Inferior parietal cortex (tissue), 1 donor: ENCODE measurements around the gene TMEM163.
"Not testable (repeated sequence)": the region's sequence is repeated elsewhere in the genome, so short reads cannot be mapped to it uniquely, and the experiment has no call there.

Source experiments
- DNase-seq: peaks from one replicate; pipeline ENCODE4 v3.0.0-alpha.2; 2016; ENCODE audit errors: extremely low spot score

The TMEM163 gene

GRCh38 chr2:134527381-134527780 is 191.4 kb downstream of the TMEM163 start:
- no peak for DNase-seq

DNA sequence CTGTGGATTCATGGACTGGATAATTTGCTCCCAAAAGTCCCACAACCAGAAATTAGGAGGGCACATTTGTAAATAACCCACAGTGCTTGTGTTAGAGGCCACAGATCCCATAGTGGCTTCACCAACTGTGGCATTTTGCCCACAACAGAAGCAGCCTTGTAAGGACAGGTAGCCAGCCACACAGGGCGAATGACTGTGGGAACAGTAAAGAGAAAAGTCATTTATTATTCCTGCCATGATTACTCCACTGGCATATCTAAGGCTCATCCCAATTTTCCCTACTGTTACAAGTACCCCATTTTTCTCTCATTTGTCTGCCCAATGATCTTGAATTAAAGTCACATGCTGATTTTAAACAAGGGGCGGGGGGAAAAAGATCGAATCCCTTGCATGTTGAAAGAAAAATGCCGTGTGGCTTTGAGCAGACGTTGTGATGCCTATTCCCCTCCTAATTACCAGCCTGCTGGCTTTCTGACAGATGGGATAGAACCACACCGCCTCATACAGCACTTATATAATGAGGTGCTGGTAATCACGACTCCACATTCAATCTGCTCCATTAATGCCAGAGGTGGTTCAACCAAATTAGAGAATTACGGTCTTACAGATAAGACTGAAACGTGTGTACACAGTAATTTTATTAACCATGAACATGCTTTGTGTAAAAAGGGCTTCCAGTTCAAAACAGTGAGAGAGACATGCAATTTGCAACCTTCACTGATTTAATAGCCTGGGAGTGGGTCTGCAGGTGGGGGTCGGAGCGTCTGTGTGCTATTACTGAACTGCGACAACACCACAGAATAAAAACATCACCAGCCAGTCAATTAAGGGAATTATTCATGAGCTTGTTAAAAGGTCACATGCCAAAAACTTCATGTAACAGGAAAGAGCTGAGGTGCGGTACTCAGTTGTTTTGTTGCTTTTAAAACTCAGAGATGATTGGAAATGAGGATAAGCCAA is 196.0 kb downstream of the TMEM163 start:
- DNase-seq = no peak

DNA sequence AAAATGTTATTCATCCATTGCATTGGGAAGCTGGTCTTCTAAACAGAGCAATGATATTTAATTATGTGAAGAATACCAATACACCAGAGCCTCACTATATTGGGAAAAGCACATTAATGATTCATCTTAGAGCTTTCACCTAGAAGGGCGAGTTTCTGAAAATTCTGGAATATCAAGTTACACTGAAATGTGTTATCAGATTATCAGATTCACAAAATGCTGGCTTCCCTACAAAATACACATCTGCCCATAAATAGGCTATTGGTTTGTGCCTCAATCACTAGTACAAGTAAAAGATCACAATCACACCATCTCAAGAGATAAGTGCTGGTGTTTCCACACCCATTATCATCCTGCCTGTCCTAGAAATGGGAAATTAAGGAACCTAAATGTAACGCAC is 200.7 kb downstream of the TMEM163 start:
- DNase-seq = no peak

- no peak for DNase-seq
These were observed 203.7 kb downstream of the TMEM163 start for GRCh38 chr2:134515137-134515536.

DNA sequence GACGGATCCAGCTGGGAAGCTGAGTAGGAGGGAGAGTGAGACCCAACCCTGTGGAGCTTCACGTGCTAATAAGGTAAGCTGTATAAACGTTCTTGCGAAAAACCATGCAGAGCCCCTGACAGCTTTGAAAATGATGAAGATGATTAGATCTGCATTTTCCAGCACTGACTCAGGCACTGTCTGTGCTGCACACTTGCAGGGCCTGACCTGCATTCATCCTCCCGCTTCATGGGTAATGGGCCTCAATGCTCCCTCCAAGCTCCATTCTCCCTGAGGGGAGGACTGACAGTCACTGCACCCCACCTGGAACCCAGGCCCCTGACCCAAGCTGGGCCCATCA is 205.4 kb downstream of the TMEM163 start:
- DNase-seq = no peak

DNA sequence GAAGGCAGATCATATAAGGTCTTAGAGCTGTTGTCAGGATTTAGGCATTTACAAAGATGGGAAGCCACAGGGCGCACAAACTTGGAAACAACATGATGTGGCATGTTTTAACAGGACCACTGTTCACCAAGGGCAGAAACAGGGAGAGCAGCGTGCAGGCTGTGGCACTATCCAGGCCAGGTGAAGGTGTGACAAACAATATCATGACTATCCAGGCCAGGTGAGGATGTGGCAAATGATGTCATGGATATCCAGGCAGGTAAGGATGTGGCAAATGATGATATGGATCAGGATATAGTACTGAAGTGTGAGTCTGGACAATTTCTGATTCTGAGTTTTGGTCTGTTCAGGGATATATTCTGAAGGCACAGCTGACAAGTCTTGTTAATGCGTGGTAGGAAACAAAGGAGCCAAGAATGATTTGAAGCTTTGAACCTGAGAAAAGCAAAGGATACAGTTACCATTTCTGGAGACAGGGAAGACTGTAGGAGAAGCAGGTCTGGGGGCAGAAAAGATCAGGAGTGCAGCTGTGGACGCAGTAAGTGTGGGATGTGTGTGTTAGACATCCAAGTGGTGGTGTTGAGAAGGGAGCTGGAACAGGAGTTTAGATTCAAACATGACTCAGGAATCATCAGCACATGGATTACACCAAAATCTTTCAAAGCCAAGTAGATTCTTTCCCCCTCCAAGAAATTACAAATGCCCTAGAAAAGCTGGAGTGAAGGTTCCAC is 205.9 kb downstream of the TMEM163 start:
- no peak for DNase-seq

GRCh38 chr2:134508391-134508790 is 210.4 kb downstream of the TMEM163 start:
- DNase-seq = no peak

DNA sequence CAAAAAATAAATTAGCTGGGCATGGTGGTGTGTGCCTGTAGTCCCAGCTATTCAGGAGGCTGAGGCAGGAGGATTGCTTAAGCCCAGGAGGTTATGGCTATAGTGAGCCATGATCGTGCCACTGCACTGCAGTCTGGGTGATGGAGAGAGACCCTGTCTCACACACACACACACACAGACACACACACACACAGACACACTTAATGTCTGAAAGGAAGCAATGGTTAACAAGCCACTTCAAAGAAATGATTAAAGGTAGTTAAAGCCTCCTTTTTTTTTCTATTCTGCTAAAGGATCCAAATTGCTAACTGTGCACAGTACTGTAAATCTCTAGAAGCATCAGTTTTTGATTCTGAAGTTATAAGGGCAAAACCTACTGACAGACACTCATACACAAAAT is 211.1 kb downstream of the TMEM163 start:
- DNase-seq = no peak

DNA sequence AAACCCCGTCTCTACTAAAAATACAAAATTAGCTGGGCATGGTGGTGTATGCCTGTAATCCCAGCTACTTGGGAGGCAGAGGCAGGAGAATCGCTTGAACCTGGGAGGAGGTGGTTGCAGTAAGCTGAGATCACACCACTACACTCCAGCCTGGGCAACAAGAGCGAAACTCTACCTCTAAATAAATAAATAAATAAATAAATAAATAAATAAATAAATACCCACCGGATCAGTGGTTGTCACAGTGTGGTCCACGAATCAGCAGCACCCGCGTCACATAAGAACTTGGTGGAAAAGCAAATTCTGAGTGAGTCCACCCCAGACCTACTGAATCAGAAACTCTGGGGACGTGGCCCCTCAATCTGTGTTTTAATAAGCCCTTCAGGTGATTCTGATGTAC is 211.6 kb downstream of the TMEM163 start:
- not testable (repeated sequence) for DNase-seq

DNA sequence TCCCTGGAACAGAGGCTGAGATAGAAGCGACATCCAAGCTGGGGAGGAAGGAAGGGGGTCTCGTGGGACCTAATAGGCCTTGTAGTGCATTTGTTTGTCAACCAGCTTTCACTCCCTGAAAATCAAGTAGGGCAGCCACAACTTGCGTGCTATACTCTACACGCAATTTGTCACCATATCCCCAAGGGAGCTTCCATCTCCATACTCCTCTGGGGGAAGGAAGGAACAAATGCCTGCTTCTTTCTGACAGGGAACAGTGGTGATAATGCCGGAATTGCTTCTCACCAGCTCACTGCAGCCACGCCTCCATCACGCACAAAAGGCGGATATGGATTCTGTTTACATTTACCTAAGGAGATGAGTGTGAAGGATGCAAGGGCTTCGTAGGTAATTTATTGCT is 213.4 kb downstream of the TMEM163 start:
- DNase-seq = no peak

DNA sequence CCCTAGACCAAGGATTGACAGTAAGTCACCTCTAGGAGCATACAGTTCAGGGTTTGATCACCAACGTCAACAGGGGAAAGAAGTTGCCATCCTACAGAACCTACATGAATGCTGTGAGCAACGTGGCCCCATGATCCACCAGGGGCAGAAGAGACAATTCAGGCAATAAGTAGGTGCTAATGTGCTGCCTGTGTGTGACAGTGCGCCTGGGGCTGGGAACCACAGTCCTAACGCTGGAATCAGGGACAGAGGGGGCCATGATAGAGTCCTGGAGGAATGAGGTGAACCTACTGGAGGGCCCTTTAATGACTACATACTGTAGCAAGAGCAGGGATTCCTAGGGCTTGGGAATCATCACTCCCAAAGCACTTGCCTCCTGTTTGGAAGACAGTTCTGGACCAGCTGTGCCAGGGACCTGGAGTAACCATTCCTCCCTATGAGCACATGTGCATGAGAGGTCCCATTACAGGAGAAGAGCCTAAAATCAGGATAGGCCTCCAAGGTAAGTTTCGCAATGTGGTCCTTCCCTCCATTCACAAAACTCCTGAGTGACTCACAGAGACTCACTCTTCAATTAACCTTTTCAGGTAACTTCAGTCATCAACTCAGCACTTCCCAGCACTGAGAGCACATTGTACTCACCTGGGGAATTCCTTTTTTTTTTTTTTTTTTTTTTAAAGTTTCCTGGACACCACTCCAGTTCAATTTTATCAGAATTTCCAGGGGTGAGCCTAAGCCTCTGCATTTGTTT is 214.0 kb downstream of the TMEM163 start:
- no peak for DNase-seq

GRCh38 chr2:134502104-134502503 is 216.7 kb downstream of the TMEM163 start:
- no peak for DNase-seq

DNA sequence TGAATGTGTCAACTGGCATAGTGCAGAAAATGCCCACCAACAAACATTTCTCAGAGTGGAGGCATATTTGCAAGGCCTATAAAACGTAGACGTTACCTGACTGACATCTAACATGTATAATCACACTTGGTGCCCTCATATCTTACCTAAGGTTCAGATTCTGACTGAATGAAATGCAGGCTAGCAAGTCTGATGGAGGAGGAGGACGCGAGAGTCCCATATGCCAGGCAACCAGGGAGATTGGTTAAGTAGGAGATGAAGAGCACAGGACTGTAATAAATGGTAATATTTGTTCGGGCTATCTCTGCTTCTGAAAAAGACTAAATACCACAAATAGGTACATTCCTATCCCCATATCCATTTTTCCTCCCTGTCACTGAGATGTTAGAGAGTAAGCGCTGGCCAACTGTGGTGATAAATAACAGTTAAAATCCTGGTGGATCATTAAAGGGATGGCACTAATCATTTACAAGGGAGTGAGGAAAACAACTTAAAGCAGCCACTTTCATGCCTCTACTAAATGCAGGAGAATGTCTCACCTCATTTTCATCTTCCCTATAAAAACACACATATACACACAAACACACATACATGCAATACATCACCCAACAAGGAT is 217.2 kb downstream of the TMEM163 start:
- no peak for DNase-seq

- no peak for DNase-seq
These were observed 218.4 kb downstream of the TMEM163 start for GRCh38 chr2:134500211-134500935.

GRCh38 chr2:134499307-134499926 is 219.4 kb downstream of the TMEM163 start:
- DNase-seq = no peak

GRCh38 chr2:134498654-134499053 is 220.1 kb downstream of the TMEM163 start:
- no peak for DNase-seq

DNA sequence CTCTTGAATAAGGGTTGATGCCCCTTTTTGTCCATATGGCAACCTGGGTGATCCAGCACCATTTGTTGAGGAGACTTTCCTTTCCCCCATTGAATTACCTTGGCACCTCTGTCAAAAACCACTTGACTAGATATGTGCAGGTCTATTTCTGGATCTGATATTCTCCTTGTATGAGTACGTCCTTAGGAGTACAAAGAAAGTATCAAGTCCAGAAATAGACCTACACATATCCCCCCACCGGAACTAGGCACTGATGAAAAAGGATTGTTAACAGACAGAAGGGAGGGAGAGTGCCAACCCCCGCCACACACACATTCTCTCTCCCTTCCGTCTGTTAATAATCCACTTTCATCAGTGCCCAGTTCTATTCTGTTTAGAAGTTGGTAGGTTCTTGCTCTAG is 225.0 kb downstream of the TMEM163 start:
- DNase-seq = no peak

DNA sequence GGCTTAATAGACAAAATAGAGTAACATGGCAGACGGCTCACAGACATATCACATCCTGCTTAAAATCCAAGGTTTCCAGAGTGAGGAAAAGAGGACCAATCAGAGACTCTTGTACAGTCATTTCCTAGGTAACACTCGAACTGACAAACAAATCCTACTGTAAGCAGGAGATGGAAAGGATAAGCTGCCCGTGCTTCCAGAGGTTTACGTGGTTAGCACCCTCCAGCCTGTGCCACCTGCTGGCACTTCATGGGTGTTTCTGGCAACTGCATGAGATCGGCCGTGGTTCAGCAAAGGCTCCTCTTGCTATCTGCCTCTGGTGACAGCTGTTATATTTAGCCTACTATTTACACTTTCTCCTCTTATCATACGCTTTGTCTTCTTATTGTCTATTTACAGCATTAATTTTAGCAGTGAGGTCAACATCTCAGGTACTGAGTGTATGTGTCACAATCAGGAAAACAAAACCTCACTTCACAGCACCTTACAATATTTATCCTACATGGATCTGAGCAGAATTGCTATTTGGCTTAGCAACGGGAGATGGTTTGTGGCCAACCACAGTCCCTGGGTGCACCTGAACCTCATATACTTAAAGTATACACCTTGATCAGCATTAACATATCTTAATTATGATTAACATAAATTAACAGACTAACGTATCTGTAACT is 226.9 kb downstream of the TMEM163 start:
- DNase-seq = no peak

- DNase-seq = no peak
These were observed 227.8 kb downstream of the TMEM163 start for GRCh38 chr2:134491022-134491421.

DNA sequence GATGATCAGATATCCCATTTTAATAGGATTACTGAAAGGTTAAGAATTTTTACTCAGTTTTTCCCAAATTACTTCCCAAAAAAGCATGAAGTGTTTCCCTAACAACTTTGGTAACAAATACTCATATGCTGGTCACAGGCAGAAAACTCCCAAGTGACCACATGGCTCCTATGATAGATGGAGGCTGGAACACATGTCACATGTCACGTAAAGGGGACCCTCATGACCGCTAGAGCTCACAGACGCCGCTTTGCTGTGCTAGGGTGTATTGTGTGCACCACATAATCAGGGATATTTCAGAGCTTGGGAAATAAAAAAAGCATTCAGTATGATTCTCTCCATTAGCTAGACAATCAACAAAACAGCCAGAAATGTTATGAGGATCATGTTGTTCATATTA is 228.2 kb downstream of the TMEM163 start:
- no peak for DNase-seq
